ENCODE measurements around the gene RNF167. TPM values are rescaled to one million over a fixed set of nuclear protein-coding genes. Genes with fewer than 3 reads are reported as not detected.

RNF167 gene
- polyA plus RNA-seq, 12 donors: 65.5 to 159 (median 73.9) TPM; not detected in 1

DNA sequence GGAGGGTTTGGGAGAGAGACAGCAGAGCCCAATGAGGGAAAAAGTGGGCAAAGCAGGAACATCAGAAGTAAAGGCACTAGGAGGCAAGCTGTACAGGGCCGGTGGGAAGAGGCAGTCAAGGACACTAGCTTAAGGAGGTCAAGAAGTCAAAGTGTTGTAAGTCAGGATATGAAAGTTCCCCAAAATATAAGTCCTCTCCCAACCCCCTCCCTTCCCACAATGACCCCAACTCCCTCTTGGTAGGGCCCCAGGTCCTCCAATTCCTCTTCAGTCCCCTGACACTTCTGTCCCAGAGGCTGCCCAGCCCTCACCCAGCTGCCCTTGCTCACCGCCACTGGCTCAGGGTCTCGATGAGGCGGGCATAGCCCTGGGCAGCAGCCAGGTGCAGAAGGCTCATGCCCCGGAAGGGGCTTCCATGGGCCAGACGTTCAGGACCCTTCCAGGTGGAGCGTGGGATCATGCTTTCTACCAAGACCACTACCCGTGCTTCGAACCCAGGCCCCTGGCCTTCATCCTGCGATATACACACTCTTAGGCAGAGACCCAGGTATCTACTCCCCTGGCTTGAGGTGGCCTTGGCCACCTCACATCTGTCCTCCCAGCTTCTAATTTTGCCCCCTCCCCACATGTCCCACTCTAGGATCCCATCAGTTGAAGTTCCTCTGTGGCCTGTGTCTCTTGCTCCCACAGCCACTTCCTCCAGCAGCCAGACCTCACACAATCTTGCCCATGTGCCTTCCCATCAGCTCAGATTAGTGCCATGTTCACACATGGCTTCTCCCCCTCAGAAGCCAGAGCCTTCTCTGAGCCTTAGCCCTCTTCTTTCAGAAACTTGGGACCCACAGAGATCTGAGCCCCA is 33.4 kb downstream of the RNF167 start:
- no peak for DNase-seq

DNA sequence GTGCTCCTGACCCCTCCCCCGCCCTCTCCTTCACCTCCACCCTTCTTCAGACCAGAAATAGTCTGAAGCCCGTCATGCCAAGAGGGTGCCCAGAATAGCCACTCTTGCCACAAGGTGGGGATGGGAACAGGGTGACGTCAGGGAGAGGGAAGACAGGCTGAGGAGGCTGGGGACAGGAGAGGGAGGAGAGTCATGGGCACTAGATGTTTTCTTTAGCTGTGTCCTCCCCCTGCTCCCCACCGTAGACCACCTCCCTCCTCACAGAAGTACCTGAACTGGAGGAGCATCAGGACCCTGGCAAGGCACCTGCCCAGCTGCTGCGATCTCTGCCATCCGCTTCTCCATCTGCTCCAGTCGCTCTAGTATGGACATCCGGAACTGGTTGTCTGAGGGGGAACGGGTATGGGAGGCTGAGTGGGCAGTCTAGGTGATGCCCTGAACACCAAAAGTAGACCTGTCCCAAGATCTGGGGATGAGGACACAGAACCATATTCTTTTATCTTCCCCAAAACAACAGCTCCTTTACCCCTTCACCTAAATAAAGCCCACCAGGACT is 34.1 kb downstream of the RNF167 start:
- DNase-seq: no peak

DNA sequence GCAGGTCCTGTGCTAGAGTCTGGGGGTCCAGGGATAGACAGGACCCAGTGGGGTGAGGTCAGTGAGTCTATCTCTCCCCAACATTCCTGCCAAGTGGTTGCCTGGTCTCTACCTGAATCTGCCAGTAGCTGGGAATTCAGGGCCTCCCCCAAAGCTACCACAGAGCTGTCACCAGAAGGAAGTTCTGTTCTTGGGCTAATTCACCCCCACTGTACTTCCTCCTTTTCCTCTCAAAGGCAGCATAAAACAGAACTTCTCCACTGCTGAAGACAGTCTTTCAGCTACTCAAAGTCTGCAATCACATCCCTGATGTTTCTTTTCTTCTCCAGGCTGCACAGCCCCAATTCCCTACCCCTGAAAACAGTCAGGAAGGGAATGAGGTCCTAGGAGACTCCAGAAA is 38.7 kb downstream of the RNF167 start:
- no peak for DNase-seq

DNA sequence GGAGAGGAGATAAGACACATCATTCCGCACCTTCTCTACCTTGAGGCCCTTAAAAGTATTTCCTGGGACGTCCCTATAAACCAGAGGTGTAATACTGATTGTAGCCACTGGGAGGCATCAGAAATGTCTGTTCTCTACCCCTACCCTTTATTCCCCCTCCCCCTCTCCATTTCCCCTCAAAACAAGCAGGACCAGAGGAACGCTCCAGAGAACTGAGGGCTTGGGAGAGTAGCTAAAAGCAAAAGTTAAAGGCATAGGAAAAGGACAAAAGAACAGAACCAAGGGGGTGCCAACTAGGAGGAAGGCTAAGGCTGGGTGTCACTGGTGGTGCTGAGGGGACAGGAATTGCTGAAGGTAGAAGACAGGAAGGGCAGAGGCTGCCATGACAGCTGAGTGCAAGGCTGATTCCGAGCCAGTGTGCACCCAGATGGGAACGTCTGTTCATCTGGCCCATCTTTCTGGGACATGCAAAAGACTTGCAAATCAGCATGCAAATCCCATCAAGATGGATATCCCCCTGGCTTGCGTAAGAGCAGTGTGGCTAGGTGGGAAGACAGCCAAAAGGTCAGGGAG is 40.7 kb downstream of the RNF167 start:
- DNase-seq: peak; percentile 67

DNA sequence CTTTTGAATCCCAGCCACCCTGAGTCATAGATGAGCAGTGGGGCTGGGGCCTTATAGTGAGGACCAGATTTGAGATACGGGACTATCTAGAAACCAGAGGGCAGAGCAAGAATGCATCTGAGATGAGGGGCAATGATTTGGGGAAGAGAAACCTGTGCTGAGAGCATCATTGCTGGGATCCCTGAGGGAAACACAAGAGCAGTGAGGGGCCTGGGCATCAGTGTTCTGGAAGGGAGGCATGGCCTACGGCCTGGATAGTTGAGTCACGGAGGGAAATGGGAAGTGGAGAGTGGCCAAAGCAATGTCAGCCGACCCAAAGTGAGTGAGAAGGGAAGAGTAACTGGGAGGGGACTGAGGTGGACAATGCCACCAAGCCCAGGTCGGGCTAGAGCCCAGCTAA is 42.2 kb downstream of the RNF167 start:
- no peak for DNase-seq

DNA sequence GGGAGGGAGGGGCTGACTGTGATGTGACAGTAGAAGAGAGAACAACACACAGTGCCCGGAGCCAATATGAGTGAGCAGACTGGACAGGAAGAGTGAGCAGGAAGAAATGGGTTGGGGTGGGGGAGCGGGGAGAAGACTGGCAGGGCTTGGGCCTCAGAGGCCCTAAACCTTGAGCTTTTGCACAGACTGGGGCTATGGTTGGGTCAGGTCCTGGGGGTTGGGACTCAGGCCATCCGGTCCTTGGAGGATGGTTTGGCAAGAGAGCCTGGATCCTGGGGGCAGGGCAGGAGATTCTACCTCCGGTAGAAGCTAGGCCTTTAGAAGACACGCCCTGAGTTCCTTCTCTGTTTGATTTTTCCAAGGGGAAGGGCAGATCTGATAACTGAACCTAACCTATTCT is 46.3 kb downstream of the RNF167 start:
- DNase-seq: no peak

DNA sequence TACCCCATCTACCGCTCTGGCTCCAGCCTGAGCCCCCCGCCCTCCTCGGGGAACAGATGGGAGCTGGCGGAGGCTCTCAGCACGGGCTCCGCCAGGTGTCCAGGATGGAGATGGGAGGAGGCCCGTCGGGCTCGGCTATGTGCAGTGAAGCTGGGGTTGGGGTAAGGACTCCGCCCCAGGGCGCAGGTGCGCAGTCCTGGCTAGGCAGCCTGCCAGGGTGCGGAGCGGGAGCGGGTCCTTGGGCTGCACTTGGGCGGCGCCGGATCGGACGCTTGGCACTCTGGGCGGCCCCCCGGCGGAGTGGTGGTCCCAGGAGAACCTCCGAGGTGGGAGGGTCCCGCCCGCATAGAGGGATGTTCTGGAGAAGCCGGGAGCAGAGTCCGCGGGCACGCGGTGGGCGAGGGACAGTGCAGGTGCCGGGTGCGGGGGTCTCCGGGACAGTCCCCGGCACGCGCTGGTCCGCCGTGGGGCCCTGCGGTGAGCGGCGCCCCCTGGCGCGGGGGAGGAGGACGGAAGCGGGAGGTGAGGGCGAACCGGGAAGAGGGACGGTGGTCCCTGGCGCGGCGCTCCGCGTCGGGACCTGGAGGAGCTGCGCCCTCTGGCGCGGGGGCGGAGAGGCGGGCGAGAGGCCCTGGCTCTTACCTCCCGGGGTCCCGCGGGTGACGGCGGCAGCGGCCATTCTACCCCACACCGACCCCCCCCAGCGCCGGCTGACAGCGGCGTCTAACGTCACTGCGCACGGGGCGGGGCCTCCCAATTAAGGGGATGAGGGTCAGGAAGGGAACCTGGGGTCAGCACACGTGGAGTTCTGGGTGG is 47.1 kb downstream of the RNF167 start, which contains the start of gene CAMTA2:
TSS of gene CAMTA2 (minus strand) at position 725 of the 816 bp plus-strand sequence. CDS start 1,453 bp downstream, outside the sequence.
- DNase-seq: peak; percentile 84

DNA sequence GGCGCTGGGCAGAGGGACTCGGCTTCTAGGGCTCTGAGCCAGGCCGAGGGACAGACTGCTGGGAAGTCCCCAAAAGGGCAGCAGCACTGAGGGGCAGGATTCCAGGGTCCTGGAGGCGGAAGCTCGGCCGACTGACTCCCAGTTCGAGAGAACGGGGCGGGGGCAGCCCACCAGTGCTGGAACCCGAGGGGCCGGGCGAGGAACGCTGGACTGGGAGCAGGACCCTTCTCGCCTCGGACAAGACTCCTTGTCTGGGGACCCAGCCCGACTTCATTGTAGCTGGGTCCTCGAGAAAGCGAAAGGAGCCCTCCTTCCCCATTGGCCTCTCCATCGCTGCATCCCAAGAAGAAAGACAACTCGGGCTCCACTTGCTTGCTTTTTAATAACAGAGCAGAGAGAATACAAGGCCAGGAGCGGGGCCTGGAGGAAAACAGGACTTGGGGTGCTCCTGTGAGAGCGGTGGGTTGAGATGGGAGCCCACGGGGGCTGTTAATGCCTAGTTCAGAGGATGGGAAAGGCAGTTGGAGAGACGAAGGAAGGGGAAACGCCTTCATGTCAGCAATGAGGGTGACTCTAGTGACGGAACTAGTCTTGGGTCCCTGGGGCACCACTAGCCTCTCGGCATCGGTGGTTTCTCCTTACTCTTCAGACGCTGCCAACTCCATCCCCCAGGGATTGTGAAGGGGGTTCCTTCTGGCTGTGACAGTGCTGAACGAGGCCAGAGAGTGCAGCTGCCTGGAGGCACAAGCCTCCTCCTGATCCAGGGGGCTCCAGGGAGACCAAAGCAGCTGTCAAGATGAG is 47.9 kb downstream of the RNF167 start:
- peak; percentile 45 for DNase-seq

DNA sequence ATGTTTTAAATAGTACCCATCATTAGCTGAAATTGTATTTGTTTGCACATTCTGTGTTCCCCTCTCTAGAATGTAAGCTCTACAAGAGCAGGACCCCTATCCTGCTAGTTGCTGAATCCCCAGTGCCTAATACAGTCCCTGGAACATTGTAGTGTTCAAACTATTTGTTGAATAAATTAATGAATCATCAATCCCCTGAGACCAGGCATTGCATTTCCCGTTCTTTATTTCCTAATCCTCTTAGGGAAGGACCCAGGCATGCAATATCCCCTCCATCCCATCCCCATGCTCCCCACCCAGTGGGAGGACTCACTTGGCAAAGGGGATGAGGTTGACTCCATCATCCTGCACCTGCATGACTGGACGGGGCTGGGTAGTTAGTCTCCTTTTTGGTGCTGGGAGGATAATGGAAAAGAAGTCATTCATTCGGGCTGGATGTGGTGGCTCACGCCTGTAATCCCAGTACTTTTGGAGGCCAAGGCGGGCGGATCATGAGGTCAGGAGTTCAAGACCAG is 54.1 kb downstream of the RNF167 start:
- no peak for DNase-seq

Other genes with a start within 250 kb of the RNF167 start
- 10 to 100 TPM in 11 of 12 donors, not detected in 1; 26.2 to 56.6 (median 28.7) TPM for gene PELP1, start 236.1 kb upstream of the RNF167 start, polyA plus RNA-seq (ENCODE audit: insufficient read length in 12 of 12)
- gene ARRB2, start 229.6 kb upstream of the RNF167 start, polyA plus RNA-seq (ENCODE audit: insufficient read length in 12 of 12): 10 to 100 TPM in 11 of 12 donors, not detected in 1; 14.4 to 42.1 (median 18.9) TPM
- gene MED11, start 208.8 kb upstream of the RNF167 start, polyA plus RNA-seq (ENCODE audit: insufficient read length in 12 of 12): 10 to 100 TPM in 11 of 12 donors, not detected in 1; 15.7 to 30.1 (median 16.5) TPM
- under 1 TPM in 10 of 12 donors, not detected in 2; 0.08 to 0.68 (median 0.26) TPM for gene ZMYND15, start 200.4 kb upstream of the RNF167 start, polyA plus RNA-seq (ENCODE audit: insufficient read length in 12 of 12)
- 10 to 100 TPM in 1 of 12 donors, 1 to 10 TPM in 9, not detected in 2; 3.6 to 10.6 (median 4.4) TPM for gene CXCL16, start 200.3 kb upstream of the RNF167 start, polyA plus RNA-seq (ENCODE audit: insufficient read length in 12 of 12)
- under 1 TPM in 1 of 12 donors, not detected in 11; 0.43 TPM for gene TM4SF5, start 168.4 kb upstream of the RNF167 start, polyA plus RNA-seq (ENCODE audit: insufficient read length in 12 of 12)
- 10 to 100 TPM in 1 of 12 donors, 1 to 10 TPM in 8, under 1 TPM in 1, not detected in 2; 0.86 to 10.1 (median 5.1) TPM for gene VMO1, start 153.9 kb upstream of the RNF167 start, polyA plus RNA-seq (ENCODE audit: insufficient read length in 12 of 12)
- 1 to 10 TPM in 1 of 12 donors, under 1 TPM in 9, not detected in 2; 0.35 to 1.1 (median 0.51) TPM for gene GLTPD2, start 151.3 kb upstream of the RNF167 start, polyA plus RNA-seq (ENCODE audit: insufficient read length in 12 of 12)
- 100 to 1,000 TPM in 1 of 12 donors, 10 to 100 TPM in 10, not detected in 1; 54.7 to 102 (median 94.2) TPM for gene PSMB6, start 144.1 kb upstream of the RNF167 start, polyA plus RNA-seq (ENCODE audit: insufficient read length in 12 of 12)
- gene PLD2, start 133.1 kb upstream of the RNF167 start, polyA plus RNA-seq (ENCODE audit: insufficient read length in 12 of 12): 10 to 100 TPM in 11 of 12 donors, not detected in 1; 19.6 to 47.2 (median 24.1) TPM
- 10 to 100 TPM in 11 of 12 donors, not detected in 1; 21.5 to 61.5 (median 28.0) TPM for gene MINK1, start 106.9 kb upstream of the RNF167 start, polyA plus RNA-seq (ENCODE audit: insufficient read length in 12 of 12)
- gene C17orf107, start 40.7 kb upstream of the RNF167 start, polyA plus RNA-seq (ENCODE audit: insufficient read length in 12 of 12): 1 to 10 TPM in 8 of 12 donors, under 1 TPM in 3, not detected in 1; 0.70 to 9.2 (median 1.2) TPM
- gene CHRNE, start 37.2 kb upstream of the RNF167 start, polyA plus RNA-seq (ENCODE audit: insufficient read length in 12 of 12): 1 to 10 TPM in 11 of 12 donors, not detected in 1; 1.1 to 5.9 (median 1.6) TPM
- 1 to 10 TPM in 6 of 12 donors, under 1 TPM in 4, not detected in 2; 0.61 to 7.5 (median 1.1) TPM for gene GP1BA, start 8.0 kb upstream of the RNF167 start, polyA plus RNA-seq (ENCODE audit: insufficient read length in 12 of 12)
- gene SLC25A11, start 222 bp upstream of the RNF167 start, polyA plus RNA-seq (ENCODE audit: insufficient read length in 12 of 12): 10 to 100 TPM in 11 of 12 donors, not detected in 1; 36.3 to 58.0 (median 46.4) TPM
- gene PFN1, start 8.3 kb downstream of the RNF167 start, polyA plus RNA-seq (ENCODE audit: insufficient read length in 12 of 12): 100 to 1,000 TPM in 11 of 12 donors, not detected in 1; 260 to 767 (median 354) TPM
- gene ENO3, start 10.9 kb downstream of the RNF167 start, polyA plus RNA-seq (ENCODE audit: insufficient read length in 12 of 12): 1,000 to 10,000 TPM in 10 of 12 donors, 100 to 1,000 TPM in 2; 501 to 7,271 (median 1,745) TPM
- 10 to 100 TPM in 11 of 12 donors, not detected in 1; 62.8 to 91.4 (median 84.4) TPM for gene SPAG7, start 27.5 kb downstream of the RNF167 start, polyA plus RNA-seq (ENCODE audit: insufficient read length in 12 of 12)
- 10 to 100 TPM in 11 of 12 donors, not detected in 1; 13.8 to 52.0 (median 23.3) TPM for gene CAMTA2, start 47.4 kb downstream of the RNF167 start, polyA plus RNA-seq (ENCODE audit: insufficient read length in 12 of 12)
- 1 to 10 TPM in 10 of 12 donors, not detected in 2; 3.1 to 6.8 (median 4.7) TPM for gene INCA1, start 57.3 kb downstream of the RNF167 start, polyA plus RNA-seq (ENCODE audit: insufficient read length in 12 of 12)
- gene KIF1C, start 57.7 kb downstream of the RNF167 start, polyA plus RNA-seq (ENCODE audit: insufficient read length in 12 of 12): 100 to 1,000 TPM in 5 of 12 donors, 10 to 100 TPM in 6, not detected in 1; 66.2 to 127 (median 92.7) TPM
- gene SLC52A1, start 95.2 kb downstream of the RNF167 start, polyA plus RNA-seq (ENCODE audit: insufficient read length in 12 of 12): under 1 TPM in 9 of 12 donors, not detected in 3; 0.05 to 0.45 (median 0.20) TPM
- gene ZFP3, start 138.2 kb downstream of the RNF167 start, polyA plus RNA-seq (ENCODE audit: insufficient read length in 12 of 12): 10 to 100 TPM in 10 of 12 donors, 1 to 10 TPM in 1, not detected in 1; 7.8 to 16.5 (median 12.3) TPM
- gene ZNF232, start 171.6 kb downstream of the RNF167 start, polyA plus RNA-seq (ENCODE audit: insufficient read length in 12 of 12): 10 to 100 TPM in 10 of 12 donors, 1 to 10 TPM in 1, not detected in 1; 9.3 to 34.2 (median 11.8) TPM
- 10 to 100 TPM in 8 of 12 donors, 1 to 10 TPM in 3, not detected in 1; 5.7 to 36.2 (median 21.3) TPM for gene USP6, start 175.8 kb downstream of the RNF167 start, polyA plus RNA-seq (ENCODE audit: insufficient read length in 12 of 12)

Measured in muscle of arm (tissue), 12 donors.